Erythroblast (primary cell): Measurements from ENCODE around the gene HES5.

ENCODE experiments used
- GATA1 ChIP-seq: IDR thresholded peaks from 2 replicates; pipeline ENCODE4 v1.6.1; 2011; ENCODE audit warnings: low read depth, mild to moderate bottlenecking, control low read depth, low read length, moderate library complexity
- POLR2A ChIP-seq: IDR thresholded peaks from 2 replicates; pipeline ENCODE4 v1.6.1; 2011; ENCODE audit warnings: mild to moderate bottlenecking, low read length

GRCh38 chr1:2534687-2535441 is 4.8 kb upstream of the HES5 start:
- TF ChIP-seq POLR2A (no peak), GATA1 (no peak)
